OCI-LY1 (cell line): ENCODE results near the gene MRE11.

ENCODE experiments used
- H2AFZ ChIP-seq: fragments of 200-600 bp; sonication (generic), shearing (Covaris generic); 2 replicates; pipeline ENCODE4 v1.6.0; 2014; ENCODE audit warnings: antibody characterized with exemption, mild to moderate bottlenecking, low read length
- H3F3A ChIP-seq: fragments of 200-600 bp; sonication (generic), shearing (Covaris generic); 2 replicates; pipeline ENCODE4 v1.6.0; 2014; ENCODE audit warnings: mild to moderate bottlenecking, antibody characterized with exemption, low read length, moderate library complexity; ENCODE audit not compliant: insufficient read depth
- H3K27ac ChIP-seq: fragments of 200-600 bp; sonication (generic); 2 replicates; pipeline ENCODE4 v1.5.1; 2014; ENCODE audit warnings: low read length, mixed run types, mild to moderate bottlenecking, low read depth; ENCODE audit not compliant: poor library complexity, severe bottlenecking
- H3K27me3 ChIP-seq: fragments of 200-600 bp; sonication (generic); 2 replicates; pipeline ENCODE4 v1.6.0; 2014; ENCODE audit warnings: antibody characterized with exemption, mild to moderate bottlenecking, low read length, moderate library complexity; ENCODE audit not compliant: insufficient read depth
- H3K36me3 ChIP-seq: fragments of 200-600 bp; sonication (generic); 2 replicates; pipeline ENCODE4 v1.6.1; 2014; ENCODE audit warnings: mild to moderate bottlenecking, antibody characterized with exemption, low read length, moderate library complexity, mixed read lengths; ENCODE audit not compliant: insufficient read depth
- H3K4me1 ChIP-seq: fragments of 200-600 bp; sonication (generic); 2 replicates; pipeline ENCODE4 v1.5.1; 2014; ENCODE audit warnings: mild to moderate bottlenecking, low read length, moderate library complexity; ENCODE audit not compliant: insufficient read depth, severe bottlenecking
- H3K4me2 ChIP-seq: fragments of 200-600 bp; sonication (generic), shearing (Covaris generic); 2 replicates; pipeline ENCODE4 v1.6.1; 2014; ENCODE audit warnings: low read length
- H3K4me3 ChIP-seq: fragments of 200-600 bp; sonication (generic); 2 replicates; pipeline ENCODE4 v1.5.1; 2014; ENCODE audit warnings: low read length, low read depth, mild to moderate bottlenecking, mixed read lengths; ENCODE audit not compliant: poor library complexity, severe bottlenecking
- H3K79me2 ChIP-seq: fragments of 200-600 bp; shearing (Covaris generic); 2 replicates; pipeline ENCODE4 v1.6.1; 2016; ENCODE audit warnings: mixed run types, low read length, mixed read lengths; ENCODE audit not compliant: insufficient read depth
- H3K9ac ChIP-seq: fragments of 200-600 bp; sonication (generic), shearing (Covaris generic); 2 replicates; pipeline ENCODE4 v1.6.1; 2014; ENCODE audit warnings: mild to moderate bottlenecking, low read length, mixed read lengths
- H3K9me2 ChIP-seq: fragments of 200-600 bp; sonication (generic), shearing (Covaris generic); 2 replicates; pipeline ENCODE4 v1.6.1; 2014; ENCODE audit warnings: low read depth, mild to moderate bottlenecking, low read length, mixed read lengths
- H3K9me3 ChIP-seq: fragments of 200-600 bp; shearing (Covaris generic); 2 replicates; pipeline ENCODE4 v1.6.1; 2014; ENCODE audit warnings: low read length, mixed read lengths
- H4K20me1 ChIP-seq: fragments of 200-600 bp; sonication (generic), shearing (Covaris generic); 2 replicates; pipeline ENCODE4 v1.6.0; 2016; ENCODE audit warnings: mild to moderate bottlenecking, low read length; ENCODE audit not compliant: insufficient read depth
- CTCF ChIP-seq: fragments of 200-600 bp; sonication (generic), shearing (Covaris generic); IDR thresholded peaks from 2 replicates; pipeline ENCODE4 v1.5.1; 2017; ENCODE audit warnings: mild to moderate bottlenecking, antibody characterized with exemption, low read length, moderate library complexity, mixed read lengths
- EZH2 ChIP-seq: fragments of 200-600 bp; sonication (generic), shearing (Covaris generic); IDR thresholded peaks from 2 replicates; pipeline ENCODE4 v1.8.0; 2017; ENCODE audit warnings: borderline replicate concordance, mixed run types, mild to moderate bottlenecking, antibody characterized with exemption, low read length, moderate library complexity, mixed read lengths

Gene MRE11

GRCh38 chr11:94532211-94532610 is 38.6 kb upstream of the MRE11 start:
- H3K4me1 ChIP-seq, result no peaks in the 10 kb centered on the region
- H2AFZ ChIP-seq, result no peak overlapping the region
- TF ChIP-seq EZH2, result no peak
- no peak for TF ChIP-seq CTCF
- H3K4me2 ChIP-seq, result no peak overlapping the region
- H3K9me3 ChIP-seq, result no peaks in the 10 kb centered on the region
- H3K9me2 ChIP-seq, result no peaks in the 10 kb centered on the region
- no peaks in the 10 kb centered on the region for H3F3A ChIP-seq
- H3K4me3 ChIP-seq, result no peak overlapping the region
- no peaks in the 10 kb centered on the region for H3K36me3 ChIP-seq
- no peak overlapping the region for H3K9ac ChIP-seq
- no peaks in the 10 kb centered on the region for H4K20me1 ChIP-seq
- H3K27me3 ChIP-seq, result no peaks in the 10 kb centered on the region
- no peak overlapping the region for H3K27ac ChIP-seq
- no peaks in the 10 kb centered on the region for H3K79me2 ChIP-seq

GRCh38 chr11:94528551-94528950 is 34.9 kb upstream of the MRE11 start:
- Histone ChIP-seq H3K4me3 (no peak overlapping the region), H2AFZ (no peak overlapping the region), H3K79me2 (no peaks in the 10 kb centered on the region), H3K9me3 (no peaks in the 10 kb centered on the region), H3K4me1 (no peaks in the 10 kb centered on the region), H3K9me2 (no peaks in the 10 kb centered on the region), H3K36me3 (no peaks in the 10 kb centered on the region), H4K20me1 (no peaks in the 10 kb centered on the region), H3K27ac (no peak overlapping the region), H3K9ac (no peak overlapping the region), H3K27me3 (no peaks in the 10 kb centered on the region), H3K4me2 (no peak overlapping the region), H3F3A (no peaks in the 10 kb centered on the region)
- TF ChIP-seq CTCF, result no peak
- no peak for TF ChIP-seq EZH2

- H3K4me2 ChIP-seq, result no peak overlapping the region
- no peaks in the 10 kb centered on the region for H3K79me2 ChIP-seq
- H3K36me3 ChIP-seq, result no peaks in the 10 kb centered on the region
- no peaks in the 10 kb centered on the region for H3K27me3 ChIP-seq
- H3F3A ChIP-seq, result no peaks in the 10 kb centered on the region
- H2AFZ ChIP-seq, result no peak overlapping the region
- H3K4me3 ChIP-seq, result no peak overlapping the region
- H3K9ac ChIP-seq, result no peak overlapping the region
- no peak overlapping the region for H3K27ac ChIP-seq
- TF ChIP-seq CTCF, result no peak
- TF ChIP-seq EZH2, result no peak
- H4K20me1 ChIP-seq, result no peaks in the 10 kb centered on the region
- no peaks in the 10 kb centered on the region for H3K9me3 ChIP-seq
- no peaks in the 10 kb centered on the region for H3K4me1 ChIP-seq
- no peaks in the 10 kb centered on the region for H3K9me2 ChIP-seq
These were observed 33.2 kb upstream of the MRE11 start for GRCh38 chr11:94526645-94527438.
